Stimulated activated CD8-positive, alpha-beta memory T cell treated with anti-CD3 and anti-CD28 coated beads, Interleukin-12 subunit alpha, Interleukin-12 subunit beta, amount 100 ng/mL, for 4 hours (primary cell): ENCODE data around the gene POGZ.

Experiments
- DNase-seq: peaks from one replicate; pipeline ENCODE4 v3.0.0-alpha.2; 2020; ENCODE audit warnings: low read depth

Gene POGZ

GRCh38 chr1:151371370-151372057 is 87.8 kb downstream of the POGZ start:
- DNase-seq = no peak

- DNase-seq = no peak
Observed at GRCh38 chr1:151370211-151370911, 88.9 kb downstream of the POGZ start.

GRCh38 chr1:151369621-151370048 is 89.7 kb downstream of the POGZ start:
- DNase-seq = no peak

- no peak for DNase-seq
Observed at GRCh38 chr1:151369302-151369610, 90.0 kb downstream of the POGZ start.

GRCh38 chr1:151368393-151369301 is 90.6 kb downstream of the POGZ start:
- DNase-seq = no peak

GRCh38 chr1:151367658-151368392 is 91.5 kb downstream of the POGZ start:
- no peak for DNase-seq

- no peak for DNase-seq
Observed at GRCh38 chr1:151364996-151365395, 94.3 kb downstream of the POGZ start.

- no peak for DNase-seq
Observed at GRCh38 chr1:151362308-151363155, 96.8 kb downstream of the POGZ start.

GRCh38 chr1:151361883-151362282 is 97.4 kb downstream of the POGZ start:
- no peak for DNase-seq

- no peak for DNase-seq
Observed at GRCh38 chr1:151356696-151357095, 102.6 kb downstream of the POGZ start.
